ENCODE measurements around the gene TARBP2. TPM values are rescaled to one million over a fixed set of nuclear protein-coding genes. Genes with fewer than 3 reads are reported as not detected.
A peak's percentile ranks its signal among the peaks of the same experiment; 100 is the strongest.

Gene TARBP2
- total and polyA plus RNA-seq, 2 donors from 2014 or later = 32.5 to 36.3 TPM

DNA sequence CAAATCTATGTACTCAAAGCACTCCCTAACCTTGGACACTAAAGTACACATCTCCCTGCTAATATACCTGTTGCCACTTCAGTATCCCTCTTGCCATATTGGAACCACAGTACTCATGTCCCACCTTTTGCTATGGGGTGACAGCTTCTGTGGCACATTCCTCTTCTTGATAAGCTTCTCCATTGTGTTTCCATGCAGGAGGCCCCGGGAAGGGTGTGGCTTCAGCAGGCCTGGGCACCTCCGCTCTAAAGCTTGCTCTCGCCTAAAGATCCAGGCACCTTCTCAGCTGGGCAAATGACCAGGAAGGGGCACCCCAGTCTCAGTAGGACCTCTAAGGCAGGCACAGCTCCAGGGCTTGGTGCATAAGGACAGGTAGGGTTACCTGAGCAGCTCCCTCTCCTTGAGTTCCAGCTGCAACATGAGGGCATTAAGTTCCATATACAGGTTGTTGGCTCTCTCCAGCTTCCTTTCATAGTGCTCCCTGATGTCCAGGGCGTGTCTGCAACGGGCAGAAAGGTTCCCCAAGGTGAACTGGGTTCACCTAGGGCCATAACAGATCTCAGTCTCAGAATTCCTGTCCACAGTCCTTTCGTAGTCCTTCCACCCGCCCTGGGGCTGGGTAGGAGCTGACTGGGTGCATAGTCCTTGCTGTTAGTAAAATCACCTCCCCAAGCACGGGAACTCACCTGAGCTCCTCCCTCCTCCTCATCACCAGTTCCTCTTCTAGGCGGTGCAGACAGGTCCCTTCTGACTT is 17.7 kb upstream of the TARBP2 start:
- H3K9ac ChIP-seq (ENCODE audit: low read length in 3 of 3) = no peak overlapping the region
- peak in 1 of 5 donors; percentile 42 for DNase-seq
- H3K4me3 ChIP-seq (ENCODE audit: low read length in 3 of 3) = no peak overlapping the region
- H3K27ac ChIP-seq (ENCODE audit: low read depth in 2 of 2, low read length in 2 of 2) = peak overlapping the region in 1 of 2 donors; percentile 28
- no peaks in the 10 kb centered on the region for H3K4me1 ChIP-seq (ENCODE audit: control insufficient read depth in 2 of 3, insufficient read depth in 2 of 3, low read depth in 1 of 3, low read length in 3 of 3)
- H3K36me3 ChIP-seq (ENCODE audit: control insufficient read depth in 2 of 3, insufficient read depth in 3 of 3, low read length in 3 of 3) = peaks cover 11 to 51% (median 33%) of the 10 kb centered on the region in 3 donors
- FAIRE-seq = no peak
- no peaks in the 10 kb centered on the region for H3K27me3 ChIP-seq (ENCODE audit: control insufficient read depth, insufficient read depth, low read length)
- intact Hi-C loops (cut with DNase I) = no loop called here
- no peak for TF ChIP-seq CTCF (IDR thresholded peaks at IDR 0.05; ENCODE audit: borderline replicate concordance, extremely low read depth, insufficient read depth)
- H3K9me3 ChIP-seq (ENCODE audit: control insufficient read depth in 2 of 3, insufficient read depth in 1 of 3, low read length in 3 of 3) = no peaks in the 10 kb centered on the region

- Histone ChIP-seq H3K36me3 (ENCODE audit: control insufficient read depth in 2 of 3, insufficient read depth in 3 of 3, low read length in 3 of 3) (peaks cover 11 to 46% (median 31%) of the 10 kb centered on the region in 3 donors), H3K4me3 (ENCODE audit: low read length in 3 of 3) (no peak overlapping the region), H3K9me3 (ENCODE audit: control insufficient read depth in 2 of 3, insufficient read depth in 1 of 3, low read length in 3 of 3) (no peaks in the 10 kb centered on the region), H3K27ac (ENCODE audit: low read depth in 2 of 2, low read length in 2 of 2) (peak overlapping the region in 1 of 2 donors; percentile 28), H3K9ac (ENCODE audit: low read length in 3 of 3) (no peak overlapping the region), H3K4me1 (ENCODE audit: control insufficient read depth in 2 of 3, insufficient read depth in 2 of 3, low read depth in 1 of 3, low read length in 3 of 3) (no peaks in the 10 kb centered on the region), H3K27me3 (ENCODE audit: control insufficient read depth, insufficient read depth, low read length) (no peaks in the 10 kb centered on the region)
- DNase-seq (no peak), FAIRE-seq (no peak)
- no peak for TF ChIP-seq CTCF (IDR thresholded peaks at IDR 0.05; ENCODE audit: borderline replicate concordance, extremely low read depth, insufficient read depth)
- intact Hi-C loops (cut with DNase I) = no loop called here
Measured at GRCh38 chr12:53483979-53484377, 17.1 kb upstream of the TARBP2 start.

- intact Hi-C loops (cut with DNase I) = no loop called here
- peaks cover 10 to 36% (median 28%) of the 10 kb centered on the region in 3 donors for H3K36me3 ChIP-seq (ENCODE audit: control insufficient read depth in 2 of 3, insufficient read depth in 3 of 3, low read length in 3 of 3)
Measured at GRCh38 chr12:53484686-53485575, 16.2 kb upstream of the TARBP2 start.

More at GRCh38 chr12:53484686-53485575, 16.2 kb upstream of the TARBP2 start:
- no peak overlapping the region for H3K9ac ChIP-seq (ENCODE audit: low read length in 3 of 3)
- peaks cover 0 to 3% (median 3%) of the 10 kb centered on the region in 3 donors for H3K4me1 ChIP-seq (ENCODE audit: control insufficient read depth in 2 of 3, insufficient read depth in 2 of 3, low read depth in 1 of 3, low read length in 3 of 3)
- H3K27ac ChIP-seq (ENCODE audit: low read depth in 2 of 2, low read length in 2 of 2) = no peak overlapping the region
- no peak overlapping the region for H3K4me3 ChIP-seq (ENCODE audit: low read length in 3 of 3)
- FAIRE-seq (no peak), DNase-seq (no peak)
- no peak for TF ChIP-seq CTCF (IDR thresholded peaks at IDR 0.05; ENCODE audit: borderline replicate concordance, extremely low read depth, insufficient read depth)
- no peaks in the 10 kb centered on the region for H3K27me3 ChIP-seq (ENCODE audit: control insufficient read depth, insufficient read depth, low read length)
- no peaks in the 10 kb centered on the region for H3K9me3 ChIP-seq (ENCODE audit: control insufficient read depth in 2 of 3, insufficient read depth in 1 of 3, low read length in 3 of 3)
